Astrocyte (in vitro differentiated cells and primary cell): ENCODE measurements around the gene AKAP11.

ENCODE experiments used
- EZH2 ChIP-seq: IDR thresholded peaks from 2 replicates; pipeline ENCODE4 v1.6.1; 2012; ENCODE audit warnings: mild to moderate bottlenecking, low read length, inconsistent platforms; ENCODE audit not compliant: insufficient read depth
- TF ChIP-seq, protein P1 (sequence below): IDR thresholded peaks from 2 replicates; pipeline ENCODE4 v1.5.1; 2011; ENCODE audit warnings: low read depth, mild to moderate bottlenecking, inconsistent platforms, low read length, moderate library complexity; ENCODE audit not compliant: insufficient read depth

DNA sequence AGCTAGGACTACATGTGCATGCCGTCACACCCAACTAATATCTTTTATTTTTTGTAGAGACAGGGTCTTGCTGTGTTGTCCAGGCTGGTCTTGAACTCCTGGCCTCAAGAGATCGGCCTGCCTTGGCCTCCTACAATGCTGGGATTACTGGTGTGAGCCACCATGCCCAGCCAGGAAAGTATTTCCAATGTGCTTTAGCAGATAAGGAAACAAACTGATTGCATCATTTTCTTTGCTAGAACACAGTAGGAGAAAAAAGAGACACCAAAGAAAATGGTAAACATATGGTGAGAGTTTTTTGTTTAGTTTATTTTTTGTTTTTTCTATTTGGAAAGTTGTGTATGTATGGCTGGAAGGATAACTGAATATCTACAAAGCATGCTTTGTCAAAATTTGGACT lies 46.9 kb upstream of the AKAP11 start:
- TF ChIP-seq, protein P1, sequence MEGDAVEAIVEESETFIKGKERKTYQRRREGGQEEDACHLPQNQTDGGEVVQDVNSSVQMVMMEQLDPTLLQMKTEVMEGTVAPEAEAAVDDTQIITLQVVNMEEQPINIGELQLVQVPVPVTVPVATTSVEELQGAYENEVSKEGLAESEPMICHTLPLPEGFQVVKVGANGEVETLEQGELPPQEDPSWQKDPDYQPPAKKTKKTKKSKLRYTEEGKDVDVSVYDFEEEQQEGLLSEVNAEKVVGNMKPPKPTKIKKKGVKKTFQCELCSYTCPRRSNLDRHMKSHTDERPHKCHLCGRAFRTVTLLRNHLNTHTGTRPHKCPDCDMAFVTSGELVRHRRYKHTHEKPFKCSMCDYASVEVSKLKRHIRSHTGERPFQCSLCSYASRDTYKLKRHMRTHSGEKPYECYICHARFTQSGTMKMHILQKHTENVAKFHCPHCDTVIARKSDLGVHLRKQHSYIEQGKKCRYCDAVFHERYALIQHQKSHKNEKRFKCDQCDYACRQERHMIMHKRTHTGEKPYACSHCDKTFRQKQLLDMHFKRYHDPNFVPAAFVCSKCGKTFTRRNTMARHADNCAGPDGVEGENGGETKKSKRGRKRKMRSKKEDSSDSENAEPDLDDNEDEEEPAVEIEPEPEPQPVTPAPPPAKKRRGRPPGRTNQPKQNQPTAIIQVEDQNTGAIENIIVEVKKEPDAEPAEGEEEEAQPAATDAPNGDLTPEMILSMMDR, result no peak
- no peak for TF ChIP-seq EZH2
